ENCODE results near the gene RFPL1.
"Not testable (repeated sequence)": the region's sequence is repeated elsewhere in the genome, so short reads cannot be mapped to it uniquely, and the experiment has no call there.

RFPL1 gene

GRCh38 chr22:29478326-29479276, 40.2 kb downstream of the RFPL1 start:
- DNase-seq (ENCODE audit: low read depth, low spot score) = no peak

GRCh38 chr22:29479417-29480261, 41.3 kb downstream of the RFPL1 start, which contains the start of gene NEFH:
Gene NEFH (plus strand): TSS chr22:29480218. CDS start chr22:29480263, 45 bp downstream.
- DNase-seq (ENCODE audit: low read depth, low spot score) = no peak

GRCh38 chr22:29480262-29480511, 41.8 kb downstream of the RFPL1 start:
- no peak for DNase-seq (ENCODE audit: low read depth, low spot score)

- DNase-seq (ENCODE audit: low read depth, low spot score) = no peak
These were observed 42.3 kb downstream of the RFPL1 start for GRCh38 chr22:29480512-29481264.

- peak; percentile 60 for DNase-seq (ENCODE audit: low read depth, low spot score)
These were observed 43.0 kb downstream of the RFPL1 start for GRCh38 chr22:29481265-29482000.

- no peak for DNase-seq (ENCODE audit: low read depth, low spot score)
These were observed 43.9 kb downstream of the RFPL1 start for GRCh38 chr22:29482253-29482652.

GRCh38 chr22:29482726-29483125, 44.3 kb downstream of the RFPL1 start:
- DNase-seq (ENCODE audit: low read depth, low spot score) = no peak

- no peak for DNase-seq (ENCODE audit: low read depth, low spot score)
These were observed 44.9 kb downstream of the RFPL1 start for GRCh38 chr22:29483254-29483653.

GRCh38 chr22:29484642-29485041, 46.3 kb downstream of the RFPL1 start:
- DNase-seq (ENCODE audit: low read depth, low spot score) = no peak

GRCh38 chr22:29485448-29485847, 47.1 kb downstream of the RFPL1 start:
- no peak for DNase-seq (ENCODE audit: low read depth, low spot score)

- DNase-seq (ENCODE audit: low read depth, low spot score) = no peak
These were observed 49.1 kb downstream of the RFPL1 start for GRCh38 chr22:29487426-29487986.

- not testable (repeated sequence) for DNase-seq (ENCODE audit: low read depth, low spot score)
These were observed 50.9 kb downstream of the RFPL1 start for GRCh38 chr22:29489127-29489780.

GRCh38 chr22:29491012-29491411, 52.6 kb downstream of the RFPL1 start:
- no peak for DNase-seq (ENCODE audit: low read depth, low spot score)
